MM.1S (cell line): ENCODE results near the gene ATXN1.

Experiments
- DNase-seq: peaks from one replicate; pipeline ENCODE4 v3.0.0-alpha.2; 2015
- H2AFZ ChIP-seq: fragments of 300-600 bp; sonication (generic); 2 replicates; pipeline ENCODE4 v1.6.0; 2016; ENCODE audit warnings: antibody characterized with exemption, low read length
- H3F3A ChIP-seq: fragments of 300-600 bp; sonication (generic); 2 replicates; pipeline ENCODE4 v1.6.1; 2016; ENCODE audit warnings: mild to moderate bottlenecking, antibody characterized with exemption, low read length, moderate library complexity, mixed read lengths; ENCODE audit not compliant: insufficient read depth
- H3K27ac ChIP-seq: fragments of 300-600 bp; sonication (generic); 2 replicates; pipeline ENCODE4 v1.5.1; 2016; ENCODE audit warnings: mild to moderate bottlenecking, low read length
- H3K27me3 ChIP-seq: fragments of 300-600 bp; sonication (generic); replicated peaks from 2 replicates; pipeline ENCODE4 v1.6.0; 2016; ENCODE audit warnings: low read length; ENCODE audit not compliant: insufficient read depth
- H3K36me3 ChIP-seq: fragments of 300-600 bp; sonication (generic); replicated peaks from 2 replicates; pipeline ENCODE4 v1.6.1; 2016; ENCODE audit warnings: mild to moderate bottlenecking, low read length, mixed read lengths; ENCODE audit not compliant: insufficient read depth
- H3K4me1 ChIP-seq: fragments of 300-600 bp; sonication (generic); 2 replicates; pipeline ENCODE4 v1.6.1; 2016; ENCODE audit warnings: low read length, mixed read lengths
- H3K4me2 ChIP-seq: fragments of 300-600 bp; sonication (generic); 2 replicates; pipeline ENCODE4 v1.6.0; 2016; ENCODE audit warnings: low read depth, low read length
- H3K4me3 ChIP-seq: fragments of 300-600 bp; sonication (generic); 2 replicates; pipeline ENCODE4 v1.5.1; 2016; ENCODE audit warnings: low read length, mixed read lengths
- H3K79me2 ChIP-seq: fragments of 300-600 bp; sonication (generic); 2 replicates; pipeline ENCODE4 v1.6.1; 2016; ENCODE audit warnings: mixed run types, low read length, mixed read lengths
- H3K9ac ChIP-seq: fragments of 300-600 bp; sonication (generic); 2 replicates; pipeline ENCODE4 v1.6.1; 2016; ENCODE audit warnings: low read length, mixed read lengths
- H3K9me2 ChIP-seq: fragments of 300-600 bp; sonication (generic); replicated peaks from 2 replicates; pipeline ENCODE4 v1.6.1; 2016; ENCODE audit warnings: mild to moderate bottlenecking, low read length, mixed read lengths; ENCODE audit not compliant: insufficient read depth
- H3K9me3 ChIP-seq: fragments of 300-600 bp; sonication (generic); replicated peaks from 2 replicates; pipeline ENCODE4 v1.6.1; 2016; ENCODE audit warnings: mild to moderate bottlenecking, low read length, mixed read lengths; ENCODE audit not compliant: insufficient read depth
- H4K20me1 ChIP-seq: fragments of 300-600 bp; sonication (generic); 2 replicates; pipeline ENCODE4 v1.6.1; 2016; ENCODE audit warnings: mild to moderate bottlenecking, low read length, moderate library complexity, mixed read lengths; ENCODE audit not compliant: insufficient read depth
- CTCF ChIP-seq: fragments of 300-600 bp; sonication (generic); IDR thresholded peaks from 2 replicates; pipeline ENCODE4 v1.5.1; 2016; ENCODE audit warnings: antibody characterized with exemption, low read length, mixed read lengths
- EZH2 ChIP-seq: fragments of 300-600 bp; sonication (generic); optimal IDR thresholded peaks from 2 replicates; pipeline ENCODE3; 2017; ENCODE audit warnings: low read depth, mild to moderate bottlenecking, antibody characterized with exemption, low read length, mixed read lengths
- EZH2phosphoT487 ChIP-seq: fragments of 300-600 bp; sonication (generic); IDR thresholded peaks from 2 replicates; pipeline ENCODE4 v1.6.1; 2018; ENCODE audit warnings: antibody characterized with exemption, low read length

Gene ATXN1

GRCh38 chr6:16623029-16623653, 138.1 kb downstream of the ATXN1 start:
- Histone ChIP-seq H3K27ac (no peak overlapping the region), H3K4me2 (no peak overlapping the region), H3K36me3 (no peaks in the 10 kb centered on the region), H3K4me1 (peaks cover 14% of the 10 kb centered on the region; the same call in 1 of the 2 replicates), H3K27me3 (no peaks in the 10 kb centered on the region), H3K9me3 (no peaks in the 10 kb centered on the region), H4K20me1 (no peaks in the 10 kb centered on the region), H2AFZ (no peak overlapping the region), H3K4me3 (no peak overlapping the region), H3F3A (no peaks in the 10 kb centered on the region), H3K9ac (no peak overlapping the region), H3K79me2 (no peaks in the 10 kb centered on the region), H3K9me2 (no peaks in the 10 kb centered on the region)
- DNase-seq: no peak
- TF ChIP-seq EZH2phosphoT487 (no peak), CTCF (no peak)

GRCh38 chr6:16622193-16622592, 139.1 kb downstream of the ATXN1 start:
- TF ChIP-seq CTCF (no peak), EZH2 (no peak), EZH2phosphoT487 (no peak)
- H4K20me1 ChIP-seq: no peaks in the 10 kb centered on the region
- no peaks in the 10 kb centered on the region for H3K27me3 ChIP-seq

GRCh38 chr6:16621002-16621401, 140.3 kb downstream of the ATXN1 start:
- Histone ChIP-seq H2AFZ (no peak overlapping the region), H3F3A (no peaks in the 10 kb centered on the region), H3K4me3 (no peak overlapping the region), H3K9me2 (no peaks in the 10 kb centered on the region), H4K20me1 (no peaks in the 10 kb centered on the region), H3K9me3 (no peaks in the 10 kb centered on the region), H3K36me3 (no peaks in the 10 kb centered on the region), H3K27ac (no peak overlapping the region), H3K4me2 (no peak overlapping the region), H3K4me1 (no peaks in the 10 kb centered on the region), H3K27me3 (no peaks in the 10 kb centered on the region), H3K9ac (no peak overlapping the region), H3K79me2 (no peaks in the 10 kb centered on the region)
- DNase-seq: no peak
- TF ChIP-seq CTCF (no peak), EZH2 (no peak), EZH2phosphoT487 (no peak)

More at GRCh38 chr6:16622193-16622592, 139.1 kb downstream of the ATXN1 start:
- Histone ChIP-seq H3K9me3 (no peaks in the 10 kb centered on the region), H3K4me2 (no peak overlapping the region), H3K27ac (no peak overlapping the region), H3K79me2 (no peaks in the 10 kb centered on the region), H3F3A (no peaks in the 10 kb centered on the region), H3K4me3 (no peak overlapping the region), H3K36me3 (no peaks in the 10 kb centered on the region), H2AFZ (no peak overlapping the region), H3K9ac (no peak overlapping the region), H3K9me2 (no peaks in the 10 kb centered on the region), H3K4me1 (peaks cover 8% of the 10 kb centered on the region; the same call in 1 of the 2 replicates)
- no peak for DNase-seq
